ENCODE results near the gene CACNA1F. TPM values are rescaled to one million over a fixed set of nuclear protein-coding genes. Genes with fewer than 3 reads are reported as not detected.

The CACNA1F gene
- total and polyA plus RNA-seq, 10 of the 15 experiments (the other 5 are each of a cell fraction or from before 2014, with no cell fraction given), result 0.01 to 0.32 (median 0.05) TPM; not detected in 5

DNA sequence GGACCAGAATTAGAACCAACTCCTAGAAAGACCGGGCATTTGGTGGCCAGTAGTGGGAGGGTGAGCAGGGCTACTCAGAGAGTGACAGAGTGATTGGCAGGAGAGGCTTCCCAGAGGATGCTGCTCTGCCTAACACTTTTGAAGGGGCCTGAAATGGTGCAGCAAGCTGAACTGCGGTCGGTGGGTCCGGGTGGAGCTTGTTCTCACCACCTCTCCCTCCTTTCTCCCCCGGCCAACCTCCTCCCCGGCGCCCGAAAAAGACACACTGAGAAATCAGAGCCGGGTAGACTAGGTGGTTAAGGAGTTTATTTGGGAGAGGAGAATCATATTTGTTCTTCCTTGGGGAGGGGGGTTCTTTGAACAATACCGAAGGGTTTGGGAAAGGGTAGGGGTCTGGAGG is 45.6 kb downstream of the CACNA1F start (continued):
- TF ChIP-seq, protein P1, sequence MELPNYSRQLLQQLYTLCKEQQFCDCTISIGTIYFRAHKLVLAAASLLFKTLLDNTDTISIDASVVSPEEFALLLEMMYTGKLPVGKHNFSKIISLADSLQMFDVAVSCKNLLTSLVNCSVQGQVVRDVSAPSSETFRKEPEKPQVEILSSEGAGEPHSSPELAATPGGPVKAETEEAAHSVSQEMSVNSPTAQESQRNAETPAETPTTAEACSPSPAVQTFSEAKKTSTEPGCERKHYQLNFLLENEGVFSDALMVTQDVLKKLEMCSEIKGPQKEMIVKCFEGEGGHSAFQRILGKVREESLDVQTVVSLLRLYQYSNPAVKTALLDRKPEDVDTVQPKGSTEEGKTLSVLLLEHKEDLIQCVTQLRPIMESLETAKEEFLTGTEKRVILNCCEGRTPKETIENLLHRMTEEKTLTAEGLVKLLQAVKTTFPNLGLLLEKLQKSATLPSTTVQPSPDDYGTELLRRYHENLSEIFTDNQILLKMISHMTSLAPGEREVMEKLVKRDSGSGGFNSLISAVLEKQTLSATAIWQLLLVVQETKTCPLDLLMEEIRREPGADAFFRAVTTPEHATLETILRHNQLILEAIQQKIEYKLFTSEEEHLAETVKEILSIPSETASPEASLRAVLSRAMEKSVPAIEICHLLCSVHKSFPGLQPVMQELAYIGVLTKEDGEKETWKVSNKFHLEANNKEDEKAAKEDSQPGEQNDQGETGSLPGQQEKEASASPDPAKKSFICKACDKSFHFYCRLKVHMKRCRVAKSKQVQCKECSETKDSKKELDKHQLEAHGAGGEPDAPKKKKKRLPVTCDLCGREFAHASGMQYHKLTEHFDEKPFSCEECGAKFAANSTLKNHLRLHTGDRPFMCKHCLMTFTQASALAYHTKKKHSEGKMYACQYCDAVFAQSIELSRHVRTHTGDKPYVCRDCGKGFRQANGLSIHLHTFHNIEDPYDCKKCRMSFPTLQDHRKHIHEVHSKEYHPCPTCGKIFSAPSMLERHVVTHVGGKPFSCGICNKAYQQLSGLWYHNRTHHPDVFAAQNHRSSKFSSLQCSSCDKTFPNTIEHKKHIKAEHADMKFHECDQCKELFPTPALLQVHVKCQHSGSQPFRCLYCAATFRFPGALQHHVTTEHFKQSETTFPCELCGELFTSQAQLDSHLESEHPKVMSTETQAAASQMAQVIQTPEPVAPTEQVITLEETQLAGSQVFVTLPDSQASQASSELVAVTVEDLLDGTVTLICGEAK (IDR thresholded peaks at IDR 0.05; ENCODE audit: borderline replicate concordance), result no peak
- TF ChIP-seq PAX5 (IDR thresholded peaks at IDR 0.05; ENCODE audit: borderline replicate concordance, low read depth, low read length), result no peak

GRCh38 chrX:49187028-49187394 is 46.1 kb downstream of the CACNA1F start:
- DNase-seq (ENCODE audit: low read depth, low spot score) (no peak), FAIRE-seq (no peak), ATAC-seq (no peak)
- Histone ChIP-seq H4K20me1 (ENCODE audit: control insufficient read depth, insufficient read depth) (no peaks in the 10 kb centered on the region), H3K36me3 (ENCODE audit: control insufficient read depth in 2 of 2, insufficient read depth in 2 of 2, low read length in 1 of 2) (peaks cover 0 to 3% of the 10 kb centered on the region in 2 experiments; a peak in 2 of 4 replicates), H3K27me3 (replicated peaks in 1 of 2; ENCODE audit: control insufficient read depth in 2 of 2, insufficient read depth in 2 of 2, low read length in 1 of 2) (no peaks in the 10 kb centered on the region), H3K4me1 (ENCODE audit: control insufficient read depth, insufficient read depth, low read length) (peaks cover 3% of the 10 kb centered on the region; the same call in 1 of the 2 replicates), H2AFZ (ENCODE audit: control insufficient read depth, low read depth, low read length) (no peak overlapping the region), H3K27ac (ENCODE audit: control insufficient read depth, insufficient read depth) (no peak overlapping the region), H3K4me2 (ENCODE audit: control insufficient read depth, insufficient read depth) (no peak overlapping the region), H3K79me2 (ENCODE audit: control insufficient read depth, insufficient read depth, low read length) (peaks cover 5% of the 10 kb centered on the region), H3K9me3 (replicated peaks; ENCODE audit: control insufficient read depth, insufficient read depth, low read length) (no peaks in the 10 kb centered on the region; the same call in 2 of the 3 replicates), H3K9ac (ENCODE audit: control insufficient read depth, insufficient read depth, low read length) (no peak overlapping the region), H3K4me3 (no peak overlapping the region)
- SMC1A ChIA-PET (ENCODE audit: uncharacterized antibody, unreplicated experiment), result no interaction called here
- RAD21 ChIA-PET (ENCODE audit: unreplicated experiment), result no interaction called here
- TF ChIP-seq ZNF24 (IDR thresholded peaks at IDR 0.05) (no peak), ZNF592 (IDR thresholded peaks at IDR 0.05) (no peak), SPI1 (IDR thresholded peaks at IDR 0.05; ENCODE audit: borderline replicate concordance, insufficient read depth, low read depth, low read length) (no peak), BACH1 (IDR thresholded peaks at IDR 0.05; ENCODE audit: borderline replicate concordance) (no peak)
- CTCF ChIA-PET, result interaction anchor here (0.6 to 1.5 kb wide), 4 partner anchors 14 to 520 kb away, joined by 3 read pairs; no protein-coding TSS in a partner anchor
- BruUV-seq (replicated peaks), result no TSS peak
- WGBS (ENCODE audit: insufficient coverage, insufficient replicate concordance, low lambda C conversion rate, missing lambda C conversion rate), result 86% methylated on average over 12 of the region's 15 CpGs
- in situ Hi-C loops (cut with MboI) (loop anchor here (10.0 kb wide), 1 partner anchor 382 kb away; the partner anchor contains the start of gene HDAC6), intact Hi-C loops (cut with micrococcal nuclease; ENCODE audit: unreplicated experiment) (no loop called here)
- POLR2A ChIA-PET, result interaction anchor here (0.8 to 1.0 kb wide), 2 partner anchors 15 to 17 kb away, joined by 3 read pairs; partner anchors contain the start of gene PLP2

All from GM12878 (cell line).